K562 (cell line): ENCODE measurements around the gene CRAMP1. TPM values are rescaled to one million over a fixed set of nuclear protein-coding genes. Genes with fewer than 3 reads are reported as not detected.

Experiments
- CHAMP1 ChIP-seq: fragments of 450-650 bp; IDR thresholded peaks from 2 replicates; pipeline ENCODE4 v1.6.1; 2016; ENCODE audit warnings: mild to moderate bottlenecking
- E2F3 ChIP-seq: fragments of 250-450 bp; sonication (Bioruptor Pico); IDR thresholded peaks from 2 replicates; pipeline ENCODE4 v1.4.0; 2020; ENCODE audit warnings: mild to moderate bottlenecking
- ELK3 ChIP-seq: fragments of 450-650 bp; formaldehyde crosslinking; IDR thresholded peaks from 2 replicates; pipeline ENCODE4 v1.4.0; 2020; ENCODE audit warnings: mild to moderate bottlenecking
- HMGN3 ChIP-seq: IDR thresholded peaks from 2 replicates; pipeline ENCODE4 v1.6.1; 2011; ENCODE audit warnings: borderline replicate concordance, low read depth, mild to moderate bottlenecking, mixed read lengths, low read length; ENCODE audit not compliant: insufficient read length; ENCODE audit errors: extremely low read depth
- HNRNPLL ChIP-seq: fragments of 200-400 bp; formaldehyde crosslinking; IDR thresholded peaks from 2 replicates; pipeline ENCODE4 v1.6.1; 2017; ENCODE audit warnings: low read length, low read depth, mild to moderate bottlenecking; ENCODE audit not compliant: poor library complexity, severe bottlenecking
- PCBP1 ChIP-seq: fragments of 200-400 bp; formaldehyde crosslinking; IDR thresholded peaks from 2 replicates; pipeline ENCODE4 v1.6.1; 2018; ENCODE audit warnings: mild to moderate bottlenecking, low read depth, low read length; ENCODE audit not compliant: poor library complexity, severe bottlenecking
- TAF1 ChIP-seq: IDR thresholded peaks from 2 replicates; pipeline ENCODE4 v1.6.1; 2011; ENCODE audit warnings: mild to moderate bottlenecking, low read length, moderate library complexity; ENCODE audit not compliant: insufficient read depth, control insufficient read depth, severe bottlenecking; ENCODE audit errors: extremely low read depth
- YY1 ChIP-seq, 3 experiments: IDR thresholded peaks; 2 replicates each; pipeline ENCODE4 v1.6.1; 2011; ENCODE audit warnings: low read length in 2 of 3, mild to moderate bottlenecking in 2 of 3, moderate library complexity in 2 of 3, borderline replicate concordance in 1 of 3, control low read depth in 1 of 3, low read depth in 1 of 3; ENCODE audit not compliant: insufficient read depth in 3 of 3, insufficient replicate concordance in 2 of 3, control insufficient read depth in 1 of 3, insufficient read length in 1 of 3; ENCODE audit errors: extremely low read depth in 1 of 3
- ZNF639 ChIP-seq, 2 experiments: fragments of 200-800 bp in 1 of 2; sonication (Bioruptor generic) in 1 of 2; sonication (generic) in 1 of 2; formaldehyde crosslinking in 1 of 2; IDR thresholded peaks in 1 of 2; conservative IDR thresholded peaks in 1 of 2; 2 replicates each; pipeline versions ENCODE4 v1.5.0 to v1.6.1; 2016 to 2020; ENCODE audit warnings: missing compliant biosample characterization in 1 of 2, missing genetic modification characterization in 1 of 2, missing genetic modification reagents in 1 of 2
- polyA plus RNA-seq, 8 experiments: library from polyadenylated mRNA; depleted of rRNA in 4 of 8; stranded (reverse) in 5 of 8; unstranded in 3 of 8; fragments of >200 nt; fragmentation: Nextera tagmentation in 2 of 8; fragmentation: Illumina TruSeq in 1 of 8; extraction: Ambion mirVana in 2 of 8; extraction: Trizol in 1 of 8; gene quantifications; 2 replicates each; pipeline versions ENCODE4 v1.2.1 to v1.2.3, GENCODE V29; 2011 to 2014; ENCODE audit warnings: inconsistent platforms in 1 of 8, missing spikeins in 1 of 8
- total RNA-seq, 7 experiments: library from RNA; depleted of rRNA in 6 of 7; stranded (reverse); fragments of >200 nt in 6 of 7; fragmentation: Illumina TruSeq in 2 of 7; extraction: Trizol in 2 of 7; gene quantifications; 2 replicates each; pipeline versions ENCODE4 v1.2.1 to v1.2.3, GENCODE V29; 2011 to 2021; ENCODE audit warnings: low replicate concordance in 1 of 7
- TF ChIP-seq, protein P1 (sequence below): fragments of 200-400 bp; formaldehyde crosslinking; IDR thresholded peaks from 2 replicates; pipeline ENCODE4 v1.6.1; 2017; ENCODE audit warnings: mild to moderate bottlenecking, low read depth, low read length, moderate library complexity
- TF ChIP-seq, protein P2 (sequence below): fragments of 450-650 bp; IDR thresholded peaks from 2 replicates; pipeline ENCODE4 v1.6.1; 2016; ENCODE audit warnings: borderline replicate concordance

The CRAMP1 gene
- total and polyA plus RNA-seq, 9 of the 15 experiments (the other 6 are each of a cell fraction or from before 2014, with no cell fraction given) = 0.52 to 20.8 (median 7.5) TPM

DNA sequence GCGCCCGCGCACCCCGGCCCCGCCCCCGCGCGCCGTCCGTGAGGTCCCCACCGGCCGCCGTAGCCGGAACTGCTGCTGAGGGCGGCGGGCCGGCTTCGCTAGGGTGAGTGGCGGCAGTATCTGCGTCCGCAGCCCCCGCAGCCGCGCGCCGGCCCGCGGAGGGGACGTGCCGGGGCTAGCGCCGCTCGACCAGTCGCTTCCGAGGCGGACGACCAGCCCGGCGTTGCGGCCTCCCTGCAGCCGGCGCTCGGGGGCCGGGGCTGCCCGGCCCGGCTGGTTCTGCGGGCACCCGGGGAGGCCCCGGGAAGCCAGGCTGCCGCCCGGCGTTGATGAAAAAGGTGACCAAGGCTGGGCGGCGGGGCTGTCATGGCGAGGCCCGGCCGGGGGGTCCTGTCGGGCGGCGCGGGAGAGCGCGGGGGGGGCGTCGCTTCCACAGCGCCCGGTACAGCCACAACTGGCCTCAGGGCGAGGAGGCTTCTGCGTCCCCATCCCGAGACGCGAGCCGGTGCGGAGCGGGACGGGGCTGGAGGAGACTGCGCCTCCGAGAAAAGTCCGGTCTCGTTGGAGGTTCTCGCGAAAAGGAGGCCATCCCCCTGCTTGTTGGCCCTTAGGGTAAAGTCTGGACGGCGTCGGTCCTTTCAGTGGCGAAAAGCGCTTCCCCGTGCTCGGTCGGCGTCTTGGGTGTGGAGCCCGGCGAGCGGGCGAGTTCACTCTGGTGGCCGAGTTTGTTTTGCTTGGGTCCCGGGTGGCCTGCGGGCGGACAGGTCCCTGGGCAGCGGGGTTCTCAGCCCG is at the start of gene CRAMP1 (continued):
- TF ChIP-seq ELK3 (CRISPR knock-in tag) (no peak), ZNF639 (CRISPR knock-in tag; conservative IDR thresholded peaks at IDR 0.05 in 1 of 2, IDR thresholded peaks at IDR 0.05 in 1 of 2) (peak in 1 of 2 experiments; percentile 98; a peak in 2 of 4 replicates), YY1 (IDR thresholded peaks at IDR 0.05; ENCODE audit: borderline replicate concordance in 1 of 3, control insufficient read depth in 1 of 3, extremely low read depth in 1 of 3, insufficient read depth in 3 of 3, insufficient read length in 1 of 3, insufficient replicate concordance in 2 of 3, low read depth in 1 of 3, low read length in 2 of 3) (peak in 2 of 3 experiments; percentile 62 to 79), E2F3 (peak; percentile 60; the same call in 1 of the 2 replicates), HMGN3 (no peak), PCBP1 (no peak), HNRNPLL (no peak), CHAMP1 (no peak), TAF1 (peak; percentile 82)
- TF ChIP-seq, protein P1, sequence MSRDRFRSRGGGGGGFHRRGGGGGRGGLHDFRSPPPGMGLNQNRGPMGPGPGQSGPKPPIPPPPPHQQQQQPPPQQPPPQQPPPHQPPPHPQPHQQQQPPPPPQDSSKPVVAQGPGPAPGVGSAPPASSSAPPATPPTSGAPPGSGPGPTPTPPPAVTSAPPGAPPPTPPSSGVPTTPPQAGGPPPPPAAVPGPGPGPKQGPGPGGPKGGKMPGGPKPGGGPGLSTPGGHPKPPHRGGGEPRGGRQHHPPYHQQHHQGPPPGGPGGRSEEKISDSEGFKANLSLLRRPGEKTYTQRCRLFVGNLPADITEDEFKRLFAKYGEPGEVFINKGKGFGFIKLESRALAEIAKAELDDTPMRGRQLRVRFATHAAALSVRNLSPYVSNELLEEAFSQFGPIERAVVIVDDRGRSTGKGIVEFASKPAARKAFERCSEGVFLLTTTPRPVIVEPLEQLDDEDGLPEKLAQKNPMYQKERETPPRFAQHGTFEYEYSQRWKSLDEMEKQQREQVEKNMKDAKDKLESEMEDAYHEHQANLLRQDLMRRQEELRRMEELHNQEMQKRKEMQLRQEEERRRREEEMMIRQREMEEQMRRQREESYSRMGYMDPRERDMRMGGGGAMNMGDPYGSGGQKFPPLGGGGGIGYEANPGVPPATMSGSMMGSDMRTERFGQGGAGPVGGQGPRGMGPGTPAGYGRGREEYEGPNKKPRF = no peak
- TF ChIP-seq, protein P2, sequence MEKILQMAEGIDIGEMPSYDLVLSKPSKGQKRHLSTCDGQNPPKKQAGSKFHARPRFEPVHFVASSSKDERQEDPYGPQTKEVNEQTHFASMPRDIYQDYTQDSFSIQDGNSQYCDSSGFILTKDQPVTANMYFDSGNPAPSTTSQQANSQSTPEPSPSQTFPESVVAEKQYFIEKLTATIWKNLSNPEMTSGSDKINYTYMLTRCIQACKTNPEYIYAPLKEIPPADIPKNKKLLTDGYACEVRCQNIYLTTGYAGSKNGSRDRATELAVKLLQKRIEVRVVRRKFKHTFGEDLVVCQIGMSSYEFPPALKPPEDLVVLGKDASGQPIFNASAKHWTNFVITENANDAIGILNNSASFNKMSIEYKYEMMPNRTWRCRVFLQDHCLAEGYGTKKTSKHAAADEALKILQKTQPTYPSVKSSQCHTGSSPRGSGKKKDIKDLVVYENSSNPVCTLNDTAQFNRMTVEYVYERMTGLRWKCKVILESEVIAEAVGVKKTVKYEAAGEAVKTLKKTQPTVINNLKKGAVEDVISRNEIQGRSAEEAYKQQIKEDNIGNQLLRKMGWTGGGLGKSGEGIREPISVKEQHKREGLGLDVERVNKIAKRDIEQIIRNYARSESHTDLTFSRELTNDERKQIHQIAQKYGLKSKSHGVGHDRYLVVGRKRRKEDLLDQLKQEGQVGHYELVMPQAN = no peak
